A549 (cell line): ENCODE data around the gene ADAMTSL3. TPM values are rescaled to one million over a fixed set of nuclear protein-coding genes. Genes with fewer than 3 reads are reported as not detected.

Source experiments
- ATAC-seq, 2 experiments: fragments of 200-7000 bp in 1 of 2; fragments of >200 bp in 1 of 2; cut with Nextera tagmentation in 1 of 2; cut with Tn5 transposase in 1 of 2; 3 replicates each; pipeline versions ENCODE4 v1.8.0 to v1.9.1; 2018 to 2020; ENCODE audit warnings: mild to moderate bottlenecking in 1 of 2, moderate library complexity in 1 of 2
- CTCF ChIA-PET: fragments of 300-600 bp; sonication (Branson Sonifier 250); formaldehyde crosslinking; extraction: SDS; loops from one replicate; lab custom pipeline; 2021; ENCODE audit warnings: antibody characterized with exemption, inconsistent platforms; lab: Yijun Ruan, JAX
- POLR2A ChIA-PET: fragments of 350-600 bp; formaldehyde crosslinking; extraction: SDS; loops from one replicate; lab custom pipeline; 2021; ENCODE audit warnings: antibody characterized with exemption, inconsistent platforms; lab: Yijun Ruan, JAX
- DNase-seq, 2 experiments: peaks; one replicate each; pipeline versions ENCODE4 v3.0.0 to v3.0.0-alpha.2; 2011 to 2016; ENCODE audit warnings: low read depth in 1 of 2, low spot score in 1 of 2
- FAIRE-seq: peaks from 2 replicates; lab custom pipeline; 2011; peaks lifted over from hg19 to GRCh38; lab: Jason Lieb, UNC
- H3K27ac ChIP-seq, 2 experiments: fragments of >200 bp; sonication (Bioruptor Twin); formaldehyde crosslinking; 3 replicates each; pipeline ENCODE4 v1.5.1; 2016 to 2017
- H3K4me1 ChIP-seq: fragments of >200 bp; sonication (Bioruptor Twin); formaldehyde crosslinking; 3 replicates; pipeline ENCODE4 v1.6.1; 2016
- H3K4me2 ChIP-seq: fragments of >200 bp; sonication (Bioruptor Twin); formaldehyde crosslinking; 3 replicates; pipeline ENCODE4 v1.6.1; 2016
- H3K4me3 ChIP-seq: fragments of >200 bp; sonication (Bioruptor Twin); formaldehyde crosslinking; 3 replicates; pipeline ENCODE4 v1.5.1; 2016
- H3K9me3 ChIP-seq: fragments of >200 bp; sonication (Bioruptor Twin); formaldehyde crosslinking; 3 replicates; pipeline ENCODE4 v1.6.1; 2016
- ATOH8 ChIP-seq: fragments of 250-450 bp; sonication (Bioruptor Pico); IDR thresholded peaks from 2 replicates; pipeline ENCODE4 v1.5.0; 2020; ENCODE audit warnings: low read depth, mild to moderate bottlenecking, moderate library complexity
- CBX8 ChIP-seq: fragments of 200-600 bp; sonication (generic); IDR thresholded peaks from 2 replicates; pipeline ENCODE4 v1.6.1; 2016
- CHD2 ChIP-seq: fragments of 150-350 bp; IDR thresholded peaks from 2 replicates; pipeline ENCODE4 v1.6.1; 2014; ENCODE audit warnings: low read length; ENCODE audit not compliant: partially characterized antibody
- FOXS1 ChIP-seq: fragments of 250-450 bp; sonication (Bioruptor Pico); IDR thresholded peaks from 2 replicates; pipeline ENCODE4 v1.5.0; 2020; ENCODE audit warnings: mild to moderate bottlenecking, moderate library complexity
- GATA3 ChIP-seq: IDR thresholded peaks from 2 replicates; pipeline ENCODE4 v1.6.1; 2012; ENCODE audit warnings: borderline replicate concordance
- HES2 ChIP-seq: fragments of >200 bp; sonication (Bioruptor Twin); formaldehyde crosslinking; IDR thresholded peaks from 2 replicates; pipeline ENCODE4 v1.6.1; 2016
- HOXB13 ChIP-seq: fragments of 250-450 bp; sonication (Bioruptor Pico); IDR thresholded peaks from 2 replicates; pipeline ENCODE4 v1.5.0; 2020; ENCODE audit warnings: low read depth, mild to moderate bottlenecking, moderate library complexity
- NFE2L2 ChIP-seq: fragments of 150-350 bp; conservative IDR thresholded peaks from 2 replicates; pipeline ENCODE4 v1.6.1; 2014; ENCODE audit warnings: low read length
- NR3C1 ChIP-seq: fragments of >200 bp; sonication (Bioruptor Twin); formaldehyde crosslinking; IDR thresholded peaks from 3 replicates; pipeline ENCODE4 v1.6.1; 2017
- PHF8 ChIP-seq: fragments of 200-600 bp; sonication (generic); IDR thresholded peaks from 2 replicates; pipeline ENCODE4 v1.6.1; 2016; ENCODE audit warnings: low read depth, mild to moderate bottlenecking, antibody characterized with exemption, moderate library complexity, borderline replicate concordance
- POLR2AphosphoS2 ChIP-seq: conservative IDR thresholded peaks from 2 replicates; pipeline ENCODE4 v1.6.1; 2012; ENCODE audit warnings: low read length, improper control_type of control experiment, inconsistent platforms
- RAD21 ChIP-seq, 2 experiments: fragments of >200 bp in 1 of 2; sonication (Bioruptor Twin) in 1 of 2; formaldehyde crosslinking in 1 of 2; IDR thresholded peaks in 1 of 2; conservative IDR thresholded peaks in 1 of 2; 2 replicates in 1 of 2; 3 replicates in 1 of 2; pipeline ENCODE4 v1.6.1; 2012 to 2018; ENCODE audit warnings: inconsistent platforms in 1 of 2
- RARB ChIP-seq: fragments of 250-450 bp; sonication (Bioruptor Pico); IDR thresholded peaks from 2 replicates; pipeline ENCODE4 v1.8.0; 2021; ENCODE audit warnings: mild to moderate bottlenecking, moderate library complexity
- RCOR1 ChIP-seq: fragments of 150-350 bp; IDR thresholded peaks from 2 replicates; pipeline ENCODE4 v1.6.1; 2014; ENCODE audit warnings: antibody characterized with exemption, low read length, low read depth
- TFCP2L1 ChIP-seq: fragments of 250-450 bp; sonication (Bioruptor Pico); IDR thresholded peaks from 2 replicates; pipeline ENCODE4 v1.5.0; 2021; ENCODE audit warnings: mild to moderate bottlenecking
- ZFP36 ChIP-seq: fragments of 450-650 bp; IDR thresholded peaks from 2 replicates; pipeline ENCODE4 v1.6.1; 2014; ENCODE audit warnings: borderline replicate concordance; ENCODE audit not compliant: partially characterized antibody
- ZSCAN20 ChIP-seq: fragments of 250-450 bp; sonication (Bioruptor Pico); IDR thresholded peaks from 2 replicates; pipeline ENCODE4 v1.8.0; 2022; ENCODE audit warnings: mild to moderate bottlenecking, moderate library complexity
- WGBS: methylation state at CpG from one replicate; pipeline ENCODE4 v1.1.6; 2017; ENCODE audit errors: missing lambda C conversion rate; 5-methylcytosine and 5-hydroxymethylcytosine counted together
- polyA plus RNA-seq, 4 experiments: library from polyadenylated mRNA; depleted of rRNA in 3 of 4; stranded (reverse); fragments of >200 nt; fragmentation: RNase III in 1 of 4; extraction: RNeasy Plus Mini Kit Qiagen cat#74134 plus additional on column Dnase treatment in 1 of 4; gene quantifications; 2 replicates in 3 of 4; 3 replicates in 1 of 4; pipeline ENCODE4 v1.2.3, GENCODE V29; 2011 to 2017
- TF ChIP-seq, protein P1 (sequence below): fragments of >200 bp; sonication (Bioruptor Twin); formaldehyde crosslinking; IDR thresholded peaks from 3 replicates; pipeline ENCODE4 v1.6.1; 2016
- TF ChIP-seq, protein P2 (sequence below): fragments of 200-600 bp; sonication (generic); IDR thresholded peaks from 2 replicates; pipeline ENCODE4 v1.6.1; 2016; ENCODE audit warnings: antibody characterized with exemption, mild to moderate bottlenecking, moderate library complexity
- TF ChIP-seq, protein P3 (sequence below): IDR thresholded peaks from 2 replicates; pipeline ENCODE4 v1.6.1; 2012
- TF ChIP-seq, protein P4 (sequence below): fragments of >200 bp; sonication (Bioruptor Twin); formaldehyde crosslinking; IDR thresholded peaks from 3 replicates; pipeline ENCODE4 v1.5.1; 2016

The ADAMTSL3 gene
- polyA plus RNA-seq, 2 of the 4 experiments (the other 2 are of a cell fraction) = 0.22 to 0.25 TPM

DNA sequence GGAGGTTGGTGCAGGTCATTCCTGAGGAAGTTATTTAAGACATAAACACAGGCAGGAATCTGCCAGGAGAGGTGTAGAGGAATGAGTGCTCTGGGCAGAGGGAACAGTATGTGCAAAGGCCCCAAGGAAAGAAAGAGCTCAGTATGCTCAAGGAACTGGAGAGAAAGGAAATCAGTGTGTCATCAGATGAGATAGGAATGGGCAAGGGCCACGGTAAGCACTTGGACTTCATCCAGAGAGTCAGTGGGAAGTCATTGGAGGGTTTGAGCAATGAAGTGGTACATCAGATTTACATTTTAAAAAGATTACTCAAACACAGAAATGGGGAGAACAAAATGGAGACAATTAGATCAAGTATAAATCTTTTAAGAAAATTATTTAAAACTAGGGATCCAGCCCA, 272.2 kb downstream of the ADAMTSL3 start:
- POLR2A ChIA-PET = no interaction called here
- ATAC-seq = no peak
- 0% methylated on average over 1 of the region's 1 CpG for WGBS

GRCh38 chr15:83927704-83928391, 273.9 kb downstream of the ADAMTSL3 start:
- Histone ChIP-seq H3K4me3 (no peak overlapping the region), H3K4me1 (no peaks in the 10 kb centered on the region), H3K4me2 (no peak overlapping the region), H3K27ac (no peak overlapping the region), H3K9me3 (no peaks in the 10 kb centered on the region)
- ChIA-PET CTCF (no interaction called here), POLR2A (no interaction called here)
- WGBS = 3% methylated on average over 2 of the region's 2 CpGs
- TF ChIP-seq PHF8 = no peak
- TF ChIP-seq HES2 = no peak
- no peak for TF ChIP-seq RCOR1
- TF ChIP-seq, protein P1, sequence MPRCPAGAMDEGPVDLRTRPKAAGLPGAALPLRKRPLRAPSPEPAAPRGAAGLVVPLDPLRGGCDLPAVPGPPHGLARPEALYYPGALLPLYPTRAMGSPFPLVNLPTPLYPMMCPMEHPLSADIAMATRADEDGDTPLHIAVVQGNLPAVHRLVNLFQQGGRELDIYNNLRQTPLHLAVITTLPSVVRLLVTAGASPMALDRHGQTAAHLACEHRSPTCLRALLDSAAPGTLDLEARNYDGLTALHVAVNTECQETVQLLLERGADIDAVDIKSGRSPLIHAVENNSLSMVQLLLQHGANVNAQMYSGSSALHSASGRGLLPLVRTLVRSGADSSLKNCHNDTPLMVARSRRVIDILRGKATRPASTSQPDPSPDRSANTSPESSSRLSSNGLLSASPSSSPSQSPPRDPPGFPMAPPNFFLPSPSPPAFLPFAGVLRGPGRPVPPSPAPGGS = no peak
- TF ChIP-seq RAD21 (conservative IDR thresholded peaks at IDR 0.05 in 1 of 2, IDR thresholded peaks at IDR 0.05 in 1 of 2) = no peak
- TF ChIP-seq ATOH8 (CRISPR knock-in tag) = no peak
- no peak for TF ChIP-seq CHD2
- no peak for TF ChIP-seq ZSCAN20 (CRISPR knock-in tag)
- TF ChIP-seq HOXB13 (CRISPR knock-in tag) = no peak
- no peak for TF ChIP-seq CBX8
- no peak for TF ChIP-seq ZFP36
- no peak for TF ChIP-seq FOXS1 (CRISPR knock-in tag)
- no peak for TF ChIP-seq POLR2AphosphoS2
- TF ChIP-seq, protein P2, sequence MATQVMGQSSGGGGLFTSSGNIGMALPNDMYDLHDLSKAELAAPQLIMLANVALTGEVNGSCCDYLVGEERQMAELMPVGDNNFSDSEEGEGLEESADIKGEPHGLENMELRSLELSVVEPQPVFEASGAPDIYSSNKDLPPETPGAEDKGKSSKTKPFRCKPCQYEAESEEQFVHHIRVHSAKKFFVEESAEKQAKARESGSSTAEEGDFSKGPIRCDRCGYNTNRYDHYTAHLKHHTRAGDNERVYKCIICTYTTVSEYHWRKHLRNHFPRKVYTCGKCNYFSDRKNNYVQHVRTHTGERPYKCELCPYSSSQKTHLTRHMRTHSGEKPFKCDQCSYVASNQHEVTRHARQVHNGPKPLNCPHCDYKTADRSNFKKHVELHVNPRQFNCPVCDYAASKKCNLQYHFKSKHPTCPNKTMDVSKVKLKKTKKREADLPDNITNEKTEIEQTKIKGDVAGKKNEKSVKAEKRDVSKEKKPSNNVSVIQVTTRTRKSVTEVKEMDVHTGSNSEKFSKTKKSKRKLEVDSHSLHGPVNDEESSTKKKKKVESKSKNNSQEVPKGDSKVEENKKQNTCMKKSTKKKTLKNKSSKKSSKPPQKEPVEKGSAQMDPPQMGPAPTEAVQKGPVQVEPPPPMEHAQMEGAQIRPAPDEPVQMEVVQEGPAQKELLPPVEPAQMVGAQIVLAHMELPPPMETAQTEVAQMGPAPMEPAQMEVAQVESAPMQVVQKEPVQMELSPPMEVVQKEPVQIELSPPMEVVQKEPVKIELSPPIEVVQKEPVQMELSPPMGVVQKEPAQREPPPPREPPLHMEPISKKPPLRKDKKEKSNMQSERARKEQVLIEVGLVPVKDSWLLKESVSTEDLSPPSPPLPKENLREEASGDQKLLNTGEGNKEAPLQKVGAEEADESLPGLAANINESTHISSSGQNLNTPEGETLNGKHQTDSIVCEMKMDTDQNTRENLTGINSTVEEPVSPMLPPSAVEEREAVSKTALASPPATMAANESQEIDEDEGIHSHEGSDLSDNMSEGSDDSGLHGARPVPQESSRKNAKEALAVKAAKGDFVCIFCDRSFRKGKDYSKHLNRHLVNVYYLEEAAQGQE = no peak
- TF ChIP-seq, protein P3, sequence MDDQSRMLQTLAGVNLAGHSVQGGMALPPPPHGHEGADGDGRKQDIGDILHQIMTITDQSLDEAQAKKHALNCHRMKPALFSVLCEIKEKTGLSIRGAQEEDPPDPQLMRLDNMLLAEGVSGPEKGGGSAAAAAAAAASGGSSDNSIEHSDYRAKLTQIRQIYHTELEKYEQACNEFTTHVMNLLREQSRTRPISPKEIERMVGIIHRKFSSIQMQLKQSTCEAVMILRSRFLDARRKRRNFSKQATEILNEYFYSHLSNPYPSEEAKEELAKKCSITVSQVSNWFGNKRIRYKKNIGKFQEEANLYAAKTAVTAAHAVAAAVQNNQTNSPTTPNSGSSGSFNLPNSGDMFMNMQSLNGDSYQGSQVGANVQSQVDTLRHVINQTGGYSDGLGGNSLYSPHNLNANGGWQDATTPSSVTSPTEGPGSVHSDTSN = no peak
- TF ChIP-seq TFCP2L1 (CRISPR knock-in tag) = no peak
- TF ChIP-seq NR3C1 = no peak
- no peak for DNase-seq
- ATAC-seq = no peak
- no peak for FAIRE-seq

More for the DNA sequence above, 272.2 kb downstream of the ADAMTSL3 start:
- FAIRE-seq (no peak), DNase-seq (no peak)
- no peaks in the 10 kb centered on the region for H3K9me3 ChIP-seq
- H3K4me2 ChIP-seq = no peak overlapping the region
- no peak for TF ChIP-seq NFE2L2
- TF ChIP-seq, protein P4, sequence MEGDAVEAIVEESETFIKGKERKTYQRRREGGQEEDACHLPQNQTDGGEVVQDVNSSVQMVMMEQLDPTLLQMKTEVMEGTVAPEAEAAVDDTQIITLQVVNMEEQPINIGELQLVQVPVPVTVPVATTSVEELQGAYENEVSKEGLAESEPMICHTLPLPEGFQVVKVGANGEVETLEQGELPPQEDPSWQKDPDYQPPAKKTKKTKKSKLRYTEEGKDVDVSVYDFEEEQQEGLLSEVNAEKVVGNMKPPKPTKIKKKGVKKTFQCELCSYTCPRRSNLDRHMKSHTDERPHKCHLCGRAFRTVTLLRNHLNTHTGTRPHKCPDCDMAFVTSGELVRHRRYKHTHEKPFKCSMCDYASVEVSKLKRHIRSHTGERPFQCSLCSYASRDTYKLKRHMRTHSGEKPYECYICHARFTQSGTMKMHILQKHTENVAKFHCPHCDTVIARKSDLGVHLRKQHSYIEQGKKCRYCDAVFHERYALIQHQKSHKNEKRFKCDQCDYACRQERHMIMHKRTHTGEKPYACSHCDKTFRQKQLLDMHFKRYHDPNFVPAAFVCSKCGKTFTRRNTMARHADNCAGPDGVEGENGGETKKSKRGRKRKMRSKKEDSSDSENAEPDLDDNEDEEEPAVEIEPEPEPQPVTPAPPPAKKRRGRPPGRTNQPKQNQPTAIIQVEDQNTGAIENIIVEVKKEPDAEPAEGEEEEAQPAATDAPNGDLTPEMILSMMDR = no peak
- no peak for TF ChIP-seq NR3C1
- TF ChIP-seq GATA3 = no peak
- no peak for TF ChIP-seq RARB (CRISPR knock-in tag)
- no peaks in the 10 kb centered on the region for H3K4me1 ChIP-seq
- CTCF ChIA-PET = no interaction called here
- no peak overlapping the region for H3K27ac ChIP-seq
- no peak overlapping the region for H3K4me3 ChIP-seq
